ENCODE measurements around the gene MSI2. TPM values are rescaled to one million over a fixed set of nuclear protein-coding genes. Genes with fewer than 3 reads are reported as not detected.

The MSI2 gene
- total and polyA plus RNA-seq, 7 donors, result 37.6 to 133 (median 87.1) TPM

GRCh38 chr17:57595947-57596695 lies 339.8 kb downstream of the MSI2 start:
- Histone ChIP-seq H3K27ac (no peak overlapping the region), H3K4me1 (peaks cover 14% of the 10 kb centered on the region), H3K4me3 (no peak overlapping the region), H3K9me3 (no peaks in the 10 kb centered on the region), H3K36me3 (ENCODE audit: insufficient read depth in 1 of 2, low read depth in 1 of 2) (no peaks in the 10 kb centered on the region), H3K27me3 (ENCODE audit: insufficient read depth in 3 of 3, low read length in 2 of 3) (no peaks in the 10 kb centered on the region)
- no peak for TF ChIP-seq CTCF (IDR thresholded peaks at IDR 0.05)
- intact Hi-C loops (cut with DNase I), result loop anchor here in 1 of 2 donors (5.0 to 10.0 kb wide), 2 partner anchors 76 to 239 kb away; no protein-coding TSS in a partner anchor
- 77 to 78% (median 77%) methylated on average over 27 of the region's 27 CpGs for whole genome bisulfite sequencing, 3 donors
- no peak for ATAC-seq
- DNase-seq, result peak in 1 of 2 donors; percentile 45

GRCh38 chr17:57597101-57597500 lies 340.8 kb downstream of the MSI2 start:
- TF ChIP-seq CTCF (IDR thresholded peaks at IDR 0.05), result no peak
- 74 to 88% (median 81%) methylated on average over 5 of the region's 5 CpGs for WGBS, 3 donors
- Histone ChIP-seq H3K4me3 (no peak overlapping the region), H3K36me3 (ENCODE audit: insufficient read depth in 1 of 2, low read depth in 1 of 2) (no peaks in the 10 kb centered on the region), H3K27me3 (ENCODE audit: insufficient read depth in 3 of 3, low read length in 2 of 3) (no peaks in the 10 kb centered on the region), H3K27ac (peak overlapping the region; percentile 1), H3K4me1 (peaks cover 14% of the 10 kb centered on the region), H3K9me3 (no peaks in the 10 kb centered on the region)
- DNase-seq (no peak), ATAC-seq (no peak)
- intact Hi-C loops (cut with DNase I), result loop anchor here in 1 of 2 donors (5.0 to 10.0 kb wide), 2 partner anchors 75 to 238 kb away; no protein-coding TSS in a partner anchor

DNA sequence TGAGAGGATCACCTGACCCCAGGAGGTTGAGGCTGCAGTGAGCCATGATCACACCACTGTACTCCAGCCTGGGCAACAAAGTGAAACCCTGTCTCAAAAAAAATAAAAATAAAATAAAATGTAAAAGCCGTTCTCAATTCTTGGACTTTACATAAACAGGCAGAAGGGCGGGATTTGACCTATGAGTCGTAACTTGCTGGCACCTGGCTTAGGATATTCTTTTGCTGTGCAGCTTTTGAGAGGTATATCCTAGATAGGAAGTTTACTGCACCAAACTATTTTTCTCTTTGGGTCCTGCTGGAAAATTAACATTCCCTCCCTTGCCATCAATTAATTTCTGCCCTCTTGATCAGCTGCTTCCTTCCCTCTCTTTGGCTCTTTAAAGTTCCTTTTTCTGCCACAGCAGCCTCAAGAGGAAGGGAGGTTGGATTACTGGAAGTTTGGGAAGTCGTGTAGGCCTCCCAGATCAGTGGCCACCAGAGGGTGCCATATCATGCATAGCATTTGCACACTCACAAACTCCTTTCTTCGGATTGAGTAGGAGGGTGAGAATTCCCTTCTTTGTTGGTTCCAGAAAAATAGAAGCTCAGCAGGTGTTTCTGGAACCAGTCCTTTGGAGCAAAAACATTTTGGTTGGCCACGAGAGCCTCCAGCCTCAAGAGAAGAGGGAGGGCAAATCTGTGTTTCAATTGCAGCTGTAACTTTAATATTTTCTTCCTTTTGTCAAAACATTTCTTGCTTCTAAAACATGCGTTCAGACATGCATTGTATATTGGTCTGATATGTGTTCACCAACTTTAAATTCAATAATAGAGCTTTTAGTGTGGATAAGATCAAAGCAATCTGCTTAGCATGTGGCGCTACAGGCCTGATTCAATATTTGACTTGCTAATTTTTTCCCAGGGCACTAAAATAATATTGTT lies 341.5 kb downstream of the MSI2 start:
- peak overlapping the region; percentile 1 for H3K27ac ChIP-seq
- peak; percentile 78 for TF ChIP-seq CTCF (IDR thresholded peaks at IDR 0.05)
- no peaks in the 10 kb centered on the region for H3K9me3 ChIP-seq
- ATAC-seq, result peak; percentile 74 to 83 (median 76)
- DNase-seq, result peak; percentile 64 to 66
- no peak overlapping the region for H3K4me3 ChIP-seq
- peaks cover 14% of the 10 kb centered on the region for H3K4me1 ChIP-seq
- intact Hi-C loops (cut with DNase I), result loop anchor here (2.0 to 10.0 kb wide), 4 partner anchors 73 to 237 kb away; no protein-coding TSS in a partner anchor
- 55 to 64% (median 56%) methylated on average over 8 of the region's 8 CpGs for WGBS, 3 donors
- no peaks in the 10 kb centered on the region for H3K27me3 ChIP-seq (ENCODE audit: insufficient read depth in 3 of 3, low read length in 2 of 3)
- no peaks in the 10 kb centered on the region for H3K36me3 ChIP-seq (ENCODE audit: insufficient read depth in 1 of 2, low read depth in 1 of 2)

DNA sequence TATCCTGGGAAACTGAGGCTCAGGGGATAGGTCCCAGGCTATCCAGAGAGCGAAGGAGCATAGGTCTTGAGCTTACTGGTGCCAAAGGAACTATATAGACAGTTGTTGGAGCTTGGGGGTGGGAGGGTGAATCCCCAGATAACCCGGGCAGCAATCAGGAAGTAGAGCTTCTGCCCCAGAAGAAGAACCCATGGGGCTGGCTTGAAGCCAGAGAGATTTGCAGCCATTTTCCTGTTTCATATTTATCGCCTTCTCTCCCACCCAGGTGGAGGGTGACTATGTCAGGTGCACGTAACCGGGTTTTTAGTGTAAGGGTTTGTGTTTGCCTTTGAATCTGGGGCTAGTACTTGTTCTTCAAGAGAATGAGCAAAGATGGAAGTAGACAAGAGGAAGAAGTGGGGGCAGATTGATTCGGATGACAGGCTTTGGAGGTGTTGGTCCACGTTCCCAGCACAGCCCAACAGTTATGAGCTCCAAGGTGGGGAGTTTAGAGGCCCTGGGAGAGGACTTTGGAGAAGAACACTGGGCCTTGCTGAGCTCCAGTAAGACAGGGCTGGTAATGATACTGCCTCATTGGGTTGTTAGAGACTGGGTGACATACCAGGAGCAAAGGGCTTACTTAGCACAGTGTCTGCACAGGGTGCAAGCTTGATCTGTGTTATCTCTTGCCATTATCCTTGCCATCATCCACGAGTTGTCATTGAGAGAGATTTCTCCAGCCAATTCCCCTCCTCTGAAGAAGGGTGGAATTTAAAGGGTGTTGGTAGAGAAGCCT lies 343.1 kb downstream of the MSI2 start:
- WGBS, 3 donors, result 87 to 95% (median 89%) methylated on average over 8 of the region's 8 CpGs
- H3K4me1 ChIP-seq, result peaks cover 23% of the 10 kb centered on the region
- ATAC-seq, result no peak
- H3K36me3 ChIP-seq (ENCODE audit: insufficient read depth in 1 of 2, low read depth in 1 of 2), result no peaks in the 10 kb centered on the region
- TF ChIP-seq CTCF (IDR thresholded peaks at IDR 0.05), result no peak
- H3K27ac ChIP-seq, result peak overlapping the region; percentile 1
- intact Hi-C loops (cut with DNase I), result loop anchor here (2.0 to 10.0 kb wide), 5 partner anchors 71 to 465 kb away; no protein-coding TSS in a partner anchor
- H3K9me3 ChIP-seq, result no peaks in the 10 kb centered on the region
- no peak overlapping the region for H3K4me3 ChIP-seq
- no peaks in the 10 kb centered on the region for H3K27me3 ChIP-seq (ENCODE audit: insufficient read depth in 3 of 3, low read length in 2 of 3)
- no peak for DNase-seq

Measured in psoas muscle (tissue), 8 donors.